Ecto neural progenitor cell (in vitro differentiated cells): ENCODE measurements around the gene ACACB.

ENCODE experiments used
- DNase-seq: peaks from one replicate; pipeline ENCODE4 v3.0.0-alpha.2; 2018; ENCODE audit warnings: low spot score

ACACB gene

GRCh38 chr12:109178532-109178931, 62.1 kb downstream of the ACACB start:
- no peak for DNase-seq

GRCh38 chr12:109179927-109180326, 63.5 kb downstream of the ACACB start:
- DNase-seq: no peak

- no peak for DNase-seq
Observed at GRCh38 chr12:109182041-109182839, 65.9 kb downstream of the ACACB start.

GRCh38 chr12:109185441-109185840, 69.1 kb downstream of the ACACB start:
- DNase-seq: no peak

GRCh38 chr12:109186993-109187653, 70.7 kb downstream of the ACACB start:
- DNase-seq: no peak

- no peak for DNase-seq
Observed at GRCh38 chr12:109188108-109188712, 71.8 kb downstream of the ACACB start.

GRCh38 chr12:109189291-109189690, 72.9 kb downstream of the ACACB start:
- no peak for DNase-seq

- DNase-seq: no peak
Observed at GRCh38 chr12:109191621-109192250, 75.3 kb downstream of the ACACB start.

GRCh38 chr12:109192358-109192757, 76.0 kb downstream of the ACACB start:
- no peak for DNase-seq

GRCh38 chr12:109193896-109194295, 77.5 kb downstream of the ACACB start:
- no peak for DNase-seq

GRCh38 chr12:109196332-109196731, 79.9 kb downstream of the ACACB start:
- DNase-seq: no peak

GRCh38 chr12:109197327-109197726, 80.9 kb downstream of the ACACB start:
- DNase-seq: no peak

- DNase-seq: no peak
Observed at GRCh38 chr12:109199324-109199723, 82.9 kb downstream of the ACACB start.

GRCh38 chr12:109200825-109201495, 84.6 kb downstream of the ACACB start:
- DNase-seq: no peak

- no peak for DNase-seq
Observed at GRCh38 chr12:109201496-109201885, 85.1 kb downstream of the ACACB start.

GRCh38 chr12:109202770-109203169, 86.4 kb downstream of the ACACB start:
- no peak for DNase-seq

- DNase-seq: no peak
Observed at GRCh38 chr12:109203480-109203879, 87.1 kb downstream of the ACACB start.

GRCh38 chr12:109209082-109209481, 92.7 kb downstream of the ACACB start:
- DNase-seq: no peak

- no peak for DNase-seq
Observed at GRCh38 chr12:109212460-109213115, 96.2 kb downstream of the ACACB start.

- DNase-seq: no peak
Observed at GRCh38 chr12:109214131-109214530, 97.7 kb downstream of the ACACB start.

GRCh38 chr12:109218996-109219395, 102.6 kb downstream of the ACACB start:
- no peak for DNase-seq

GRCh38 chr12:109219938-109220337, 103.6 kb downstream of the ACACB start:
- no peak for DNase-seq
